Gastroesophageal sphincter (tissue), 3 donors: ENCODE results near the gene ADAM10.

Experiments used
- EP300 ChIP-seq: sonication (generic); formaldehyde crosslinking; IDR thresholded peaks from one replicate; pipeline ENCODE4 v1.6.1; 2017; ENCODE audit warnings: antibody characterized with exemption, mild to moderate bottlenecking
- TF ChIP-seq, protein P1 (sequence below), 4 experiments: fragments of 200-600 bp in 2 of 4; fragments of 450-650 bp in 2 of 4; sonication (generic) in 1 of 4; IDR thresholded peaks; one replicate each; pipeline ENCODE4 v1.5.1; 2017 to 2019; ENCODE audit warnings: antibody characterized with exemption in 4 of 4, mild to moderate bottlenecking in 2 of 4, moderate library complexity in 2 of 4

GRCh38 chr15:58551084-58551763 lies 198.3 kb downstream of the ADAM10 start:
- no peak for TF ChIP-seq EP300
- TF ChIP-seq, protein P1, sequence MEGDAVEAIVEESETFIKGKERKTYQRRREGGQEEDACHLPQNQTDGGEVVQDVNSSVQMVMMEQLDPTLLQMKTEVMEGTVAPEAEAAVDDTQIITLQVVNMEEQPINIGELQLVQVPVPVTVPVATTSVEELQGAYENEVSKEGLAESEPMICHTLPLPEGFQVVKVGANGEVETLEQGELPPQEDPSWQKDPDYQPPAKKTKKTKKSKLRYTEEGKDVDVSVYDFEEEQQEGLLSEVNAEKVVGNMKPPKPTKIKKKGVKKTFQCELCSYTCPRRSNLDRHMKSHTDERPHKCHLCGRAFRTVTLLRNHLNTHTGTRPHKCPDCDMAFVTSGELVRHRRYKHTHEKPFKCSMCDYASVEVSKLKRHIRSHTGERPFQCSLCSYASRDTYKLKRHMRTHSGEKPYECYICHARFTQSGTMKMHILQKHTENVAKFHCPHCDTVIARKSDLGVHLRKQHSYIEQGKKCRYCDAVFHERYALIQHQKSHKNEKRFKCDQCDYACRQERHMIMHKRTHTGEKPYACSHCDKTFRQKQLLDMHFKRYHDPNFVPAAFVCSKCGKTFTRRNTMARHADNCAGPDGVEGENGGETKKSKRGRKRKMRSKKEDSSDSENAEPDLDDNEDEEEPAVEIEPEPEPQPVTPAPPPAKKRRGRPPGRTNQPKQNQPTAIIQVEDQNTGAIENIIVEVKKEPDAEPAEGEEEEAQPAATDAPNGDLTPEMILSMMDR (IDR thresholded peaks at IDR 0.05), result no peak
